T-cell (primary cell): ENCODE data around the gene NADK2. TPM values are rescaled to one million over a fixed set of nuclear protein-coding genes. Genes with fewer than 3 reads are reported as not detected.
A peak's percentile ranks its signal among the peaks of the same experiment; 100 is the strongest.

Experiments
- ATAC-seq, 4 experiments: fragments of 200-7000 bp in 3 of 4; fragments of 150-1000 bp in 1 of 4; cut with Tn5 transposase; replicated peaks in 1 of 4; 1 replicate in 3 of 4; 2 replicates in 1 of 4; pipeline ENCODE4 v1.10.0; 2021; ENCODE audit warnings: moderate library complexity in 3 of 4, mild to moderate bottlenecking in 2 of 4, moderate number of reproducible peaks in 1 of 4
- CTCF ChIA-PET, 2 donors: fragments of 300-600 bp; sonication (Branson Sonifier 250); formaldehyde crosslinking; loops; one replicate each; lab custom pipeline; 2022; ENCODE audit warnings: antibody characterized with exemption in 2 of 2; lab: Charles Lee
- POLR2A ChIA-PET, 2 donors: fragments of 300-600 bp; sonication (Branson Sonifier 250); formaldehyde crosslinking; loops; one replicate each; lab custom pipeline; 2022; ENCODE audit warnings: antibody characterized with exemption in 2 of 2; lab: Charles Lee
- DNase-seq, 35 experiments: peaks; one replicate each; pipeline versions ENCODE4 v3.0.0 to v3.0.0-alpha.2; 2013 to 2023
- H3K27ac ChIP-seq: one replicate; pipeline ENCODE4 v1.5.1; 2013; ENCODE audit warnings: low read length
- H3K27me3 ChIP-seq, 2 experiments: replicated peaks in 1 of 2; 1 replicate in 1 of 2; 2 replicates in 1 of 2; pipeline versions ENCODE4 v1.6.1 to v1.7.0; 2013; ENCODE audit warnings: low read length in 1 of 2, mixed read lengths in 1 of 2; ENCODE audit not compliant: control insufficient read depth in 2 of 2, insufficient read depth in 2 of 2; ENCODE audit errors: extremely low read depth in 1 of 2
- H3K36me3 ChIP-seq, 2 donors: 1 replicate in 1 of 2; 2 replicates in 1 of 2; pipeline versions ENCODE4 v1.6.1 to v1.7.0; 2013; ENCODE audit warnings: low read length in 1 of 2; ENCODE audit not compliant: control insufficient read depth in 2 of 2, insufficient read depth in 1 of 2; ENCODE audit errors: extremely low read depth in 1 of 2
- H3K4me1 ChIP-seq, 2 experiments: 1 replicate in 1 of 2; 2 replicates in 1 of 2; pipeline versions ENCODE4 v1.6.1 to v1.7.0; 2013; ENCODE audit warnings: low read length in 2 of 2, mixed read lengths in 1 of 2; ENCODE audit not compliant: insufficient read depth in 2 of 2, control insufficient read depth in 1 of 2; ENCODE audit errors: extremely low read depth in 1 of 2
- H3K4me3 ChIP-seq, 2 donors: 1 replicate in 1 of 2; 2 replicates in 1 of 2; pipeline versions ENCODE4 v1.5.1 to v1.7.0; 2013; ENCODE audit warnings: mild to moderate bottlenecking in 2 of 2, low read length in 1 of 2, moderate library complexity in 1 of 2; ENCODE audit not compliant: control insufficient read depth in 1 of 2; ENCODE audit errors: extremely low read depth in 1 of 2
- H3K9me3 ChIP-seq: 2 replicates; pipeline ENCODE4 v1.7.0; 2013
- H3K27ac Mint-ChIP-seq, 2 donors: one replicate each; pipeline ENCODE4 v1.8.0; 2020 to 2021; ENCODE audit warnings: mild to moderate bottlenecking in 2 of 2, mixed read lengths in 2 of 2
- H3K27me3 Mint-ChIP-seq, 2 donors: one replicate each; pipeline ENCODE4 v1.8.0; 2021 to 2022; ENCODE audit warnings: mixed read lengths in 2 of 2
- H3K36me3 Mint-ChIP-seq: one replicate; pipeline ENCODE4 v1.8.0; 2021; ENCODE audit warnings: mixed read lengths
- H3K4me1 Mint-ChIP-seq, 3 donors: one replicate each; pipeline ENCODE4 v1.8.0; 2020 to 2022; ENCODE audit warnings: mixed read lengths in 3 of 3, mild to moderate bottlenecking in 1 of 3
- H3K4me3 Mint-ChIP-seq, 3 donors: one replicate each; pipeline ENCODE4 v1.8.0; 2020 to 2022; ENCODE audit warnings: mild to moderate bottlenecking in 3 of 3, mixed read lengths in 3 of 3, moderate library complexity in 3 of 3
- H3K9me3 Mint-ChIP-seq, 3 donors: one replicate each; pipeline ENCODE4 v1.8.0; 2020 to 2022; ENCODE audit warnings: mixed read lengths in 3 of 3
- WGBS: methylation state at CpG from one replicate; pipeline ENCODE4 v1.1.5; 2013; ENCODE audit warnings: missing lambda C conversion rate; ENCODE audit not compliant: insufficient coverage; 5-methylcytosine and 5-hydroxymethylcytosine counted together
- total RNA-seq, 35 experiments: library from RNA in 6 of 35; stranded (reverse) in 6 of 35; fragments of 120-200 nt in 1 of 35; gene quantifications; one replicate each; pipeline versions ENCODE4 v1.2.1 to v1.2.4 and lab custom pipeline; 2013 to 2026

Gene NADK2
- total RNA-seq, 5 donors from 2014 or later (not counting 1 experiment from before 2014, with no cell fraction given), result 10.3 to 13.9 (median 13.2) TPM

DNA sequence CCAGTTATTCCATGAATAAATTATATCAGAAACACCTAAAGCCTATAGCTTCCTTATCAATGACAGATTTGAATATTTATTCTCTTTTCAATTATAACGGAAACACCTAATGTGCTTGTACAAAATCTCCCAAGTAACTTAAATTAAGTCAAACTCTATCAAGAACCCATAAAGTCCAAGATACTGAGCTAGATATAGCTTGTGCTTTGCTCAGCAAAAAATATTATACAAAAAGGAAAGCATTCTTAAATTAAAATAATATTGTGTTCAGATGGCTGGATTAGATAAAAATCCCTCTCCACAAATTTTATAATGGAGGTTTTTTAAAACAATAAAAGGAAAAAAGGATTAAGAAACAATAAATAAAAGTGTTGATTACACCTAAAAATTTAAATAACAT is 23.7 kb downstream of the NADK2 start:
- peaks cover 2 to 24% of the 10 kb centered on the region in 2 donors for H3K36me3 ChIP-seq
- H3K9me3 ChIP-seq, result no peaks in the 10 kb centered on the region
- DNase-seq, result no peak
- CTCF ChIA-PET, result interaction anchor here in 1 of 2 donors (1.2 kb wide), 1 partner anchor 11 kb away, joined by 3 read pairs; no protein-coding TSS in a partner anchor
- H3K9me3 Mint-ChIP-seq, result no peaks in the 10 kb centered on the region
- H3K4me1 Mint-ChIP-seq, result no peaks in the 10 kb centered on the region
- WGBS, result 100% methylated on average over 1 of the region's 1 CpG
- no peak overlapping the region for H3K4me3 ChIP-seq
- H3K27me3 ChIP-seq, result no peaks in the 10 kb centered on the region
- no peaks in the 10 kb centered on the region for H3K4me1 ChIP-seq
- ATAC-seq, result no peak
- H3K27me3 Mint-ChIP-seq, result no peaks in the 10 kb centered on the region
- no peak overlapping the region for H3K27ac ChIP-seq
- H3K27ac Mint-ChIP-seq, result no peak overlapping the region
- no peak overlapping the region for H3K4me3 Mint-ChIP-seq
- POLR2A ChIA-PET, result interaction anchor here in 1 of 2 donors (0.7 kb wide), 1 partner anchor 65 kb away, joined by 5 read pairs; no protein-coding TSS in a partner anchor
- peaks cover 51% of the 10 kb centered on the region for H3K36me3 Mint-ChIP-seq

DNA sequence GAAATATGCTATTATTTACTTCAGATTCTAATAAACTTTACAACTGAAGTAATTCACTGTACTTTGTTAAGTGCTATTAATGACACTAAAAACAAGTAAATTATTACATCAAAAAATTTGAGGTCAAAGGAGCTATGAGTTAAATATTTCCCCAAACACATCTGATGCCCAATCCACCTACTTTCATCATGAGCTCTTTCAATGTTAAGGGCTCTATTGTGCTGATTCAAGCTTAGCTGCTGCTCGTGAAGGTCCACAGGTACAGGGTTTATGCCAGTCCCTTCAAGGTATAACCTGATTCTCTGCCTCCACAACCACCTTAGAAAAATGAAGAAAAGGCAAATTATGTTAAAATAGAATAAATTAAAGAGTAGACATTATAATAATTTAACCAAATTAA is 24.2 kb downstream of the NADK2 start:
- ChIA-PET CTCF (interaction anchor here in 1 of 2 donors (1.2 kb wide), 1 partner anchor 10 kb away, joined by 3 read pairs; no protein-coding TSS in a partner anchor), POLR2A (no interaction called here)
- WGBS, result no CpG with 5 or more reads among the region's 1 CpG

DNA sequence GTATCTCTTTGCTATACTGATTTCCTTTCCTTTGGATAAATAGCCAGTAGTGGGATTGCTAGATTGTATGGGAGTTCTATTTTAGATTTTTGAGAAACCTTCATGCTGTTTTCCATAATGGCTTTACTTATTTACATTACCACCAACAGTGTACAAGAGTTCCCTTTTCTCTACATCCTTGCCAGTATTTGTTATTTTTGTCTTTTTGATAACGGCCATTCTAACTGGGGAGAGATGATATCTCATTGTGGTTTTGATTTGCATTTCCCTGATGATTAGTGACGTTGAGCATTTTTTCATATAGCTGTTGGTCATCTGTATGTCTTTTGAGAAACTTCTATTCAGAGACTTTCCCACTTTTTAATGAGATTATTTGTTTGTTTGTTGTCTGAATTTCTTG is 25.8 kb downstream of the NADK2 start:
- Mint-ChIP-seq H3K27ac (no peak overlapping the region), H3K4me3 (no peak overlapping the region), H3K27me3 (no peaks in the 10 kb centered on the region), H3K9me3 (no peaks in the 10 kb centered on the region), H3K36me3 (peaks cover 54% of the 10 kb centered on the region), H3K4me1 (no peaks in the 10 kb centered on the region)
- Histone ChIP-seq H3K4me1 (no peaks in the 10 kb centered on the region), H3K9me3 (no peaks in the 10 kb centered on the region), H3K27ac (no peak overlapping the region), H3K27me3 (no peaks in the 10 kb centered on the region), H3K4me3 (no peak overlapping the region), H3K36me3 (peaks cover 0 to 26% of the 10 kb centered on the region in 2 donors)
- WGBS, result no CpG with 5 or more reads among the region's 2 CpGs
- ChIA-PET CTCF (no interaction called here), POLR2A (no interaction called here)
- ATAC-seq, result no peak
- DNase-seq, result no peak

More for the DNA sequence above, 24.2 kb downstream of the NADK2 start:
- Histone ChIP-seq H3K4me1 (no peaks in the 10 kb centered on the region), H3K27ac (no peak overlapping the region), H3K9me3 (no peaks in the 10 kb centered on the region), H3K4me3 (no peak overlapping the region), H3K36me3 (peaks cover 2 to 25% of the 10 kb centered on the region in 2 donors), H3K27me3 (no peaks in the 10 kb centered on the region)
- no peaks in the 10 kb centered on the region for H3K4me1 Mint-ChIP-seq
- H3K4me3 Mint-ChIP-seq, result no peak overlapping the region
- H3K27me3 Mint-ChIP-seq, result no peaks in the 10 kb centered on the region
- no peak overlapping the region for H3K27ac Mint-ChIP-seq
- no peak for DNase-seq
- H3K9me3 Mint-ChIP-seq, result no peaks in the 10 kb centered on the region
- H3K36me3 Mint-ChIP-seq, result peaks cover 55% of the 10 kb centered on the region
- no peak for ATAC-seq

GRCh38 chr5:36214436-36214835 is 27.3 kb downstream of the NADK2 start:
- Mint-ChIP-seq H3K9me3 (no peaks in the 10 kb centered on the region), H3K27me3 (no peaks in the 10 kb centered on the region), H3K27ac (no peak overlapping the region), H3K36me3 (peaks cover 49% of the 10 kb centered on the region), H3K4me3 (no peak overlapping the region), H3K4me1 (no peaks in the 10 kb centered on the region)
- ChIA-PET CTCF (no interaction called here), POLR2A (no interaction called here)
- H3K9me3 ChIP-seq, result no peaks in the 10 kb centered on the region
- no peaks in the 10 kb centered on the region for H3K4me1 ChIP-seq
- peak in 1 of 35 experiments; percentile 13 for DNase-seq
- no peak overlapping the region for H3K27ac ChIP-seq
- no peak overlapping the region for H3K4me3 ChIP-seq
- WGBS, result no CpG with 5 or more reads among the region's 3 CpGs
- H3K27me3 ChIP-seq, result no peaks in the 10 kb centered on the region
- peaks cover 0 to 25% of the 10 kb centered on the region in 2 donors for H3K36me3 ChIP-seq
- no peak for ATAC-seq

- DNase-seq (no peak), ATAC-seq (no peak)
- Histone ChIP-seq H3K4me3 (no peak overlapping the region), H3K27ac (no peak overlapping the region), H3K4me1 (no peaks in the 10 kb centered on the region), H3K36me3 (peaks cover 0 to 18% of the 10 kb centered on the region in 2 donors), H3K27me3 (no peaks in the 10 kb centered on the region), H3K9me3 (no peaks in the 10 kb centered on the region)
- POLR2A ChIA-PET, result no interaction called here
- Mint-ChIP-seq H3K27ac (no peak overlapping the region), H3K4me1 (no peaks in the 10 kb centered on the region), H3K9me3 (no peaks in the 10 kb centered on the region), H3K27me3 (no peaks in the 10 kb centered on the region), H3K4me3 (no peak overlapping the region), H3K36me3 (peaks cover 48% of the 10 kb centered on the region)
- no CpG with 5 or more reads among the region's 3 CpGs for WGBS
- CTCF ChIA-PET, result no interaction called here
Observed at GRCh38 chr5:36209664-36210063, 32.1 kb downstream of the NADK2 start.

DNA sequence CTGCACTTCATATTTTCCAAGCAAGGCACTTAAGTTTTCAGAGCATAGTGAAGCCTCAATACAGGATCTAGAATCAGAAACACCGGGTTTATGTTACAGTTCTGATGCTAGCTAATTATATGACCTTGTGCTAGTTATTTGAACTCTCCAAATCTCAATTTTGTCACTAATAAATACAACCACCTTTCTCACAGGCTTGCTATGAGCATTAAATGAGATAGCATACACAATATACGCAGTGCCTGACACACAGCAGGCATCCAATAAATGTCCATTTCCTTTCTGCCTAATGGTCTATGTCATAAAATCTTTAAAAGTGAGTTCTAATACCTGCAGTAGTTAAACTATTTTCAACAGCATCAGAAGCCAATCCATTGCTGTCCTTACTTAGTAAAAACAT is 32.9 kb downstream of the NADK2 start:
- Mint-ChIP-seq H3K4me1 (no peaks in the 10 kb centered on the region), H3K27ac (no peak overlapping the region)
- POLR2A ChIA-PET, result no interaction called here

GRCh38 chr5:36206913-36207312 is 34.8 kb downstream of the NADK2 start:
- CTCF ChIA-PET, result interaction anchor here in 1 of 2 donors (0.9 to 1.1 kb wide), 2 partner anchors 11 to 72 kb away, joined by 3 read pairs; no protein-coding TSS in a partner anchor

More for the DNA sequence above, 32.9 kb downstream of the NADK2 start:
- Histone ChIP-seq H3K4me3 (no peak overlapping the region), H3K4me1 (no peaks in the 10 kb centered on the region), H3K9me3 (no peaks in the 10 kb centered on the region), H3K27me3 (no peaks in the 10 kb centered on the region), H3K27ac (no peak overlapping the region), H3K36me3 (peaks cover 0 to 18% of the 10 kb centered on the region in 2 donors)
- no peak overlapping the region for H3K4me3 Mint-ChIP-seq
- no peaks in the 10 kb centered on the region for H3K9me3 Mint-ChIP-seq
- CTCF ChIA-PET, result no interaction called here
- WGBS, result 100% methylated on average over 1 of the region's 2 CpGs
- peaks cover 46% of the 10 kb centered on the region for H3K36me3 Mint-ChIP-seq
- DNase-seq (no peak), ATAC-seq (no peak)
- no peaks in the 10 kb centered on the region for H3K27me3 Mint-ChIP-seq

More at GRCh38 chr5:36206913-36207312, 34.8 kb downstream of the NADK2 start:
- Histone ChIP-seq H3K4me1 (no peaks in the 10 kb centered on the region), H3K9me3 (no peaks in the 10 kb centered on the region), H3K27ac (no peak overlapping the region), H3K36me3 (peaks cover 4 to 19% of the 10 kb centered on the region in 2 donors), H3K27me3 (no peaks in the 10 kb centered on the region), H3K4me3 (no peak overlapping the region)
- Mint-ChIP-seq H3K27ac (no peak overlapping the region), H3K4me1 (no peaks in the 10 kb centered on the region), H3K27me3 (no peaks in the 10 kb centered on the region), H3K9me3 (no peaks in the 10 kb centered on the region), H3K4me3 (no peak overlapping the region), H3K36me3 (peaks cover 45% of the 10 kb centered on the region)
- DNase-seq, result no peak
- POLR2A ChIA-PET, result no interaction called here
- ATAC-seq, result no peak
